HepG2 (cell line): ENCODE results near the gene PMVK. TPM values are rescaled to one million over a fixed set of nuclear protein-coding genes. Genes with fewer than 3 reads are reported as not detected.
A peak's percentile ranks its signal among the peaks of the same experiment; 100 is the strongest.

Source experiments
- GPN1 ChIP-seq: sonication (generic); formaldehyde crosslinking; IDR thresholded peaks from 2 replicates; pipeline ENCODE4 v1.5.1; 2020; ENCODE audit warnings: missing genetic modification reagents, borderline replicate concordance
- JARID2 ChIP-seq: sonication (generic); formaldehyde crosslinking; IDR thresholded peaks from 2 replicates; pipeline ENCODE4 v1.8.1; 2023; ENCODE audit warnings: missing genetic modification reagents, inconsistent platforms; ENCODE audit not compliant: insufficient replicate concordance
- MYC ChIP-seq: sonication (generic); formaldehyde crosslinking; IDR thresholded peaks from 2 replicates; pipeline ENCODE4 v1.9.0; 2021; ENCODE audit warnings: missing genetic modification reagents, borderline replicate concordance
- PAWR ChIP-seq: sonication (generic); formaldehyde crosslinking; IDR thresholded peaks from 2 replicates; pipeline ENCODE4 v1.4.0; 2020; ENCODE audit warnings: missing genetic modification reagents, mild to moderate bottlenecking, borderline replicate concordance
- PRMT3 ChIP-seq: sonication (generic); formaldehyde crosslinking; IDR thresholded peaks from 2 replicates; pipeline ENCODE4 v1.8.1; 2022; ENCODE audit warnings: low read depth, mild to moderate bottlenecking, moderate library complexity, missing genetic modification reagents, borderline replicate concordance
- RBM22 ChIP-seq: fragments of 200-400 bp; formaldehyde crosslinking; optimal IDR thresholded peaks from 2 replicates; pipeline ENCODE3; 2017; ENCODE audit warnings: mild to moderate bottlenecking, low read length, moderate library complexity
- SIX4 ChIP-seq: sonication (generic); formaldehyde crosslinking; IDR thresholded peaks from 2 replicates; pipeline ENCODE4 v1.4.0; 2020; ENCODE audit warnings: missing genetic modification reagents
- ZBTB3 ChIP-seq: sonication (generic); formaldehyde crosslinking; IDR thresholded peaks from 2 replicates; pipeline ENCODE4 v1.4.0; 2020; ENCODE audit warnings: low read depth, mild to moderate bottlenecking, moderate library complexity, missing genetic modification reagents, borderline replicate concordance
- ZNF333 ChIP-seq: sonication (generic); formaldehyde crosslinking; IDR thresholded peaks from 2 replicates; pipeline ENCODE4 v1.4.0; 2020; ENCODE audit warnings: mild to moderate bottlenecking, missing genetic modification reagents, borderline replicate concordance
- ZNF589 ChIP-seq: sonication (generic); formaldehyde crosslinking; conservative IDR thresholded peaks from 2 replicates; pipeline ENCODE4 v1.8.0; 2022; ENCODE audit warnings: mild to moderate bottlenecking, moderate library complexity, missing genetic modification reagents
- ZNF598 ChIP-seq: sonication (generic); formaldehyde crosslinking; IDR thresholded peaks from 2 replicates; pipeline ENCODE4 v1.5.1; 2020; ENCODE audit warnings: mild to moderate bottlenecking, missing genetic modification reagents, borderline replicate concordance
- ZNF761 ChIP-seq: sonication (generic); formaldehyde crosslinking; conservative IDR thresholded peaks from 2 replicates; pipeline ENCODE4 v1.4.0; 2020; ENCODE audit warnings: mild to moderate bottlenecking, missing genetic modification reagents
- polyA plus RNA-seq, 8 experiments: library from polyadenylated mRNA; depleted of rRNA in 3 of 8; stranded (reverse) in 7 of 8; unstranded in 1 of 8; fragments of >200 nt; fragmentation: Illumina TruSeq in 4 of 8; extraction: Trizol in 4 of 8; gene quantifications; 2 replicates each; pipeline versions ENCODE4 v1.2.1 to v1.2.3, GENCODE V29; 2011 to 2016; ENCODE audit warnings: low read depth in 4 of 8, missing spikeins in 1 of 8, mixed read lengths in 1 of 8; ENCODE audit not compliant: insufficient read depth in 1 of 8
- total RNA-seq, 5 experiments: library from RNA; depleted of rRNA; stranded (reverse); fragments of >200 nt; fragmentation: Illumina TruSeq; extraction: Trizol; gene quantifications; 2 replicates each; pipeline ENCODE4 v1.2.3, GENCODE V29; 2016; ENCODE audit warnings: low read depth in 1 of 5
- TF ChIP-seq, protein P1 (sequence below): sonication (generic); formaldehyde crosslinking; IDR thresholded peaks from 2 replicates; pipeline ENCODE4 v1.5.1; 2020; ENCODE audit warnings: missing genetic modification reagents, mild to moderate bottlenecking, borderline replicate concordance
- TF ChIP-seq, protein P2 (sequence below): sonication (generic); formaldehyde crosslinking; IDR thresholded peaks from 2 replicates; pipeline ENCODE4 v1.5.0; 2020; ENCODE audit warnings: missing genetic modification reagents
- TF ChIP-seq, protein P3 (sequence below): sonication (generic); formaldehyde crosslinking; IDR thresholded peaks from 2 replicates; pipeline ENCODE4 v1.5.1; 2020; ENCODE audit warnings: missing genetic modification reagents, mild to moderate bottlenecking, borderline replicate concordance
- TF ChIP-seq, protein P4 (sequence below): sonication (generic); formaldehyde crosslinking; IDR thresholded peaks from 2 replicates; pipeline ENCODE4 v1.4.0; 2020; ENCODE audit warnings: missing genetic modification reagents

PMVK gene
- total and polyA plus RNA-seq, 2 of the 13 experiments (the other 11 are each of a cell fraction or from before 2014, with no cell fraction given) = 3.9 to 12.6 TPM

DNA sequence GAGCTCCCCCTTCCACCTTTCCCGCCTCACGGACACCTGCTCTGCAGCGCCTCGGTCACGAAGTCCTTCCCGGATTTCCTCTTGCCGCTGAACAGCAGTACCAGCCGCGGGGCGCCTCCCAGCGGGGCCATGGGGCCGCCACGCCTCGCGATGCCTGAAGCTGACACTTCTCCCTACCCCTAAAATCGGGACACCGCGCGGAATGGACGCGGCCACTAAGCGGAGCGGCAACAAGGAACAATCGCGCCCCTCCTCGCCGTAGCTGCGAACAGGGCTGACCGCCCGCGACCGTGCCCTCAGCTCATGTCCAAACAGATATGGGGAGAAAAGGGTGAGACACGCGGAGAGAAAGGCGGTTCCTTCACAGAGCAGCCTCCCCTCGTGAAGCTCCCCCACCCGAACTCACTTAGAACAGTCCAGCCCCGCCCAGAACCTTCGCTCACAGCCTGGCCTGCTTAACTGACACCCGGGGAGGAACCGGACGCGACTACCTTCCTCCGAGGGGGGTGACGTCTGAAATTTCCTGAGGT, at the start of gene PMVK (continued):
- TF ChIP-seq, protein P1, sequence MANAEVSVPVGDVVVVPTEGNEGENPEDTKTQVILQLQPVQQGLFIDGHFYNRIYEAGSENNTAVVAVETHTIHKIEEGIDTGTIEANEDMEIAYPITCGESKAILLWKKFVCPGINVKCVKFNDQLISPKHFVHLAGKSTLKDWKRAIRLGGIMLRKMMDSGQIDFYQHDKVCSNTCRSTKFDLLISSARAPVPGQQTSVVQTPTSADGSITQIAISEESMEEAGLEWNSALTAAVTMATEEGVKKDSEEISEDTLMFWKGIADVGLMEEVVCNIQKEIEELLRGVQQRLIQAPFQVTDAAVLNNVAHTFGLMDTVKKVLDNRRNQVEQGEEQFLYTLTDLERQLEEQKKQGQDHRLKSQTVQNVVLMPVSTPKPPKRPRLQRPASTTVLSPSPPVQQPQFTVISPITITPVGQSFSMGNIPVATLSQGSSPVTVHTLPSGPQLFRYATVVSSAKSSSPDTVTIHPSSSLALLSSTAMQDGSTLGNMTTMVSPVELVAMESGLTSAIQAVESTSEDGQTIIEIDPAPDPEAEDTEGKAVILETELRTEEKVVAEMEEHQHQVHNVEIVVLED (CRISPR knock-in tag) = peak; percentile 65
- peak; percentile 98 for TF ChIP-seq ZBTB3 (CRISPR knock-in tag)
- TF ChIP-seq, protein P2, sequence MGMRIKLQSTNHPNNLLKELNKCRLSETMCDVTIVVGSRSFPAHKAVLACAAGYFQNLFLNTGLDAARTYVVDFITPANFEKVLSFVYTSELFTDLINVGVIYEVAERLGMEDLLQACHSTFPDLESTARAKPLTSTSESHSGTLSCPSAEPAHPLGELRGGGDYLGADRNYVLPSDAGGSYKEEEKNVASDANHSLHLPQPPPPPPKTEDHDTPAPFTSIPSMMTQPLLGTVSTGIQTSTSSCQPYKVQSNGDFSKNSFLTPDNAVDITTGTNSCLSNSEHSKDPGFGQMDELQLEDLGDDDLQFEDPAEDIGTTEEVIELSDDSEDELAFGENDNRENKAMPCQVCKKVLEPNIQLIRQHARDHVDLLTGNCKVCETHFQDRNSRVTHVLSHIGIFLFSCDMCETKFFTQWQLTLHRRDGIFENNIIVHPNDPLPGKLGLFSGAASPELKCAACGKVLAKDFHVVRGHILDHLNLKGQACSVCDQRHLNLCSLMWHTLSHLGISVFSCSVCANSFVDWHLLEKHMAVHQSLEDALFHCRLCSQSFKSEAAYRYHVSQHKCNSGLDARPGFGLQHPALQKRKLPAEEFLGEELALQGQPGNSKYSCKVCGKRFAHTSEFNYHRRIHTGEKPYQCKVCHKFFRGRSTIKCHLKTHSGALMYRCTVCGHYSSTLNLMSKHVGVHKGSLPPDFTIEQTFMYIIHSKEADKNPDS (CRISPR knock-in tag) = peak; percentile 95
- peak; percentile 99 for TF ChIP-seq ZNF761 (CRISPR knock-in tag)
- peak; percentile 99 for TF ChIP-seq PAWR (CRISPR knock-in tag)
- no peak for TF ChIP-seq GPN1 (CRISPR knock-in tag)
- TF ChIP-seq ZNF333 = 0 out of 2 replicates have a peak, but pooled peaks have one; percentile 88
- TF ChIP-seq ZNF589 (CRISPR knock-in tag) = peak; percentile 100
- TF ChIP-seq PRMT3 = peak; percentile 99; the same call in 1 of the 2 replicates
- TF ChIP-seq, protein P3, sequence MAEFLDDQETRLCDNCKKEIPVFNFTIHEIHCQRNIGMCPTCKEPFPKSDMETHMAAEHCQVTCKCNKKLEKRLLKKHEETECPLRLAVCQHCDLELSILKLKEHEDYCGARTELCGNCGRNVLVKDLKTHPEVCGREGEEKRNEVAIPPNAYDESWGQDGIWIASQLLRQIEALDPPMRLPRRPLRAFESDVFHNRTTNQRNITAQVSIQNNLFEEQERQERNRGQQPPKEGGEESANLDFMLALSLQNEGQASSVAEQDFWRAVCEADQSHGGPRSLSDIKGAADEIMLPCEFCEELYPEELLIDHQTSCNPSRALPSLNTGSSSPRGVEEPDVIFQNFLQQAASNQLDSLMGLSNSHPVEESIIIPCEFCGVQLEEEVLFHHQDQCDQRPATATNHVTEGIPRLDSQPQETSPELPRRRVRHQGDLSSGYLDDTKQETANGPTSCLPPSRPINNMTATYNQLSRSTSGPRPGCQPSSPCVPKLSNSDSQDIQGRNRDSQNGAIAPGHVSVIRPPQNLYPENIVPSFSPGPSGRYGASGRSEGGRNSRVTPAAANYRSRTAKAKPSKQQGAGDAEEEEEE (CRISPR knock-in tag) = peak; percentile 75; the same call in 1 of the 2 replicates
- TF ChIP-seq, protein P4, sequence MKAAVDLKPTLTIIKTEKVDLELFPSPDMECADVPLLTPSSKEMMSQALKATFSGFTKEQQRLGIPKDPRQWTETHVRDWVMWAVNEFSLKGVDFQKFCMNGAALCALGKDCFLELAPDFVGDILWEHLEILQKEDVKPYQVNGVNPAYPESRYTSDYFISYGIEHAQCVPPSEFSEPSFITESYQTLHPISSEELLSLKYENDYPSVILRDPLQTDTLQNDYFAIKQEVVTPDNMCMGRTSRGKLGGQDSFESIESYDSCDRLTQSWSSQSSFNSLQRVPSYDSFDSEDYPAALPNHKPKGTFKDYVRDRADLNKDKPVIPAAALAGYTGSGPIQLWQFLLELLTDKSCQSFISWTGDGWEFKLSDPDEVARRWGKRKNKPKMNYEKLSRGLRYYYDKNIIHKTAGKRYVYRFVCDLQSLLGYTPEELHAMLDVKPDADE (CRISPR knock-in tag) = peak; percentile 68; the same call in 1 of the 2 replicates
- TF ChIP-seq SIX4 (CRISPR knock-in tag) = peak; percentile 72; the same call in 1 of the 2 replicates
- peak; percentile 74; the same call in 1 of the 2 replicates for TF ChIP-seq ZNF598 (CRISPR knock-in tag)
- TF ChIP-seq MYC (CRISPR knock-in tag) = peak; percentile 95
- TF ChIP-seq RBM22 = no peak
- peak; percentile 75 for TF ChIP-seq JARID2 (CRISPR knock-in tag)
